ENCODE data around the gene LRMDA.

The LRMDA gene

DNA sequence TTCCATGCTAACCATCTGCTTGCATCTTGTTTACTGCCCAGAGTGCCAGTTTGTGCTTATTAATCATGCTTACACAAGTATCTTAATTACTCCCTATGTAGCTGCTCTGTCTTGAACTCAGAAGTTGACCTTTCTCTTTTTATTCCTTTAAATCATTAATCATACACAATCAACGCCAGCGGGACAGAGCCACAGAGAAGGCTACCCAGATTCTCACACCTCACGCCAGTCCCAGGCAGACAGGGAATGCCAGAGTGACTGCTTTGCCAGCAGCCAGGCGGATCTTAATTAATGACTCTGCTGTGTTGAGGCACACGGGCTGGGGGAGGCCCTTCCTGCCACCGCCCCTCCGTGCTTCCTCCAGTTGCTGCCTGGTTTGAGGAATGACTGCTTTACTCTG lies 229.4 kb downstream of the LRMDA start:
- H3K4me3 ChIP-seq (ENCODE audit: low read depth, low read length): no peak overlapping the region
- TF ChIP-seq, protein P1, sequence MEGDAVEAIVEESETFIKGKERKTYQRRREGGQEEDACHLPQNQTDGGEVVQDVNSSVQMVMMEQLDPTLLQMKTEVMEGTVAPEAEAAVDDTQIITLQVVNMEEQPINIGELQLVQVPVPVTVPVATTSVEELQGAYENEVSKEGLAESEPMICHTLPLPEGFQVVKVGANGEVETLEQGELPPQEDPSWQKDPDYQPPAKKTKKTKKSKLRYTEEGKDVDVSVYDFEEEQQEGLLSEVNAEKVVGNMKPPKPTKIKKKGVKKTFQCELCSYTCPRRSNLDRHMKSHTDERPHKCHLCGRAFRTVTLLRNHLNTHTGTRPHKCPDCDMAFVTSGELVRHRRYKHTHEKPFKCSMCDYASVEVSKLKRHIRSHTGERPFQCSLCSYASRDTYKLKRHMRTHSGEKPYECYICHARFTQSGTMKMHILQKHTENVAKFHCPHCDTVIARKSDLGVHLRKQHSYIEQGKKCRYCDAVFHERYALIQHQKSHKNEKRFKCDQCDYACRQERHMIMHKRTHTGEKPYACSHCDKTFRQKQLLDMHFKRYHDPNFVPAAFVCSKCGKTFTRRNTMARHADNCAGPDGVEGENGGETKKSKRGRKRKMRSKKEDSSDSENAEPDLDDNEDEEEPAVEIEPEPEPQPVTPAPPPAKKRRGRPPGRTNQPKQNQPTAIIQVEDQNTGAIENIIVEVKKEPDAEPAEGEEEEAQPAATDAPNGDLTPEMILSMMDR (IDR thresholded peaks at IDR 0.05; ENCODE audit: borderline replicate concordance, insufficient read depth, low read depth, low read length): no peak

DNA sequence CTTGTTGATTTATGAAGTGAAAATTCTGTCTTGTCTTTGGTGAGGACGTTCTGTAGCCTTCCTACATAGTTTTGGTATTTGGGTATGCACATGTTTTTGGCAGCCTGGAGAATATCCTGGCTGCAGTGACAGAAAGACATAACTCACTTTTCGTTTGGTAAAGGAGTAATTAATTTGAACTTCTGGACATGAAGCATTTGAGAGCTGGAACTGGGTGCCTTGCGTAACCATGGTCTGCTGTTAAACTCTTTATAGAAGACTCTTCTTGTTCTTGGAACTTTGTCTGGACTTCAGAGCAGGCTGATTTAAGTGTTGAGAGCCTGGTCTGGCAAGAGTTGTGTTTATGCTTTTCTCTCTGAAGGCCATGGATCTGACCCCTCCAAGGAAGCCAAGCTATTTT lies 231.3 kb downstream of the LRMDA start:
- H3K4me3 ChIP-seq (ENCODE audit: low read depth, low read length): no peak overlapping the region
- TF ChIP-seq, protein P1 (IDR thresholded peaks at IDR 0.05; ENCODE audit: borderline replicate concordance, insufficient read depth, low read depth, low read length): no peak

- TF ChIP-seq, protein P1 (IDR thresholded peaks at IDR 0.05; ENCODE audit: borderline replicate concordance, insufficient read depth, low read depth, low read length): no peak
- no peak overlapping the region for H3K4me3 ChIP-seq (ENCODE audit: low read depth, low read length)
Observed at GRCh38 chr10:75663947-75664664, 232.7 kb downstream of the LRMDA start.

DNA sequence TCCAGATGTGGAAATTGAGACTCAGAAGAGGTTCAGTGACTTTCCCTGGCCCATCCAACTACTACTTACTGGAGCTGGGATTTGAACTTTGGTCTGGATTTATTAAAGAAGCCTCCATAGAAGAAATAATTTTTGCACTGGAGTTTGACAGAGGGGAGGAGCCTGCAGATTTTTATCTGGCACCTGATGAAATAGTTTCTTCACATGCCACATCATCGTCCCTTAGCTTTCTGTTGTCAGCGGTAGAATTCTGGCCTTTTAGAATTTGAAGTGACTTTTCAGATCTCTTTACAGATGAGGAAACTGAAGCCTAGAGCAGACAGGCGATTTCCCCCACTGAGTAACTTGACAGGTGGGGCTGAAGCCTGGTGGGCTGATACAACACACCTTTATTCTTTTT lies 233.5 kb downstream of the LRMDA start:
- TF ChIP-seq, protein P1 (IDR thresholded peaks at IDR 0.05; ENCODE audit: borderline replicate concordance, insufficient read depth, low read depth, low read length): no peak

DNA sequence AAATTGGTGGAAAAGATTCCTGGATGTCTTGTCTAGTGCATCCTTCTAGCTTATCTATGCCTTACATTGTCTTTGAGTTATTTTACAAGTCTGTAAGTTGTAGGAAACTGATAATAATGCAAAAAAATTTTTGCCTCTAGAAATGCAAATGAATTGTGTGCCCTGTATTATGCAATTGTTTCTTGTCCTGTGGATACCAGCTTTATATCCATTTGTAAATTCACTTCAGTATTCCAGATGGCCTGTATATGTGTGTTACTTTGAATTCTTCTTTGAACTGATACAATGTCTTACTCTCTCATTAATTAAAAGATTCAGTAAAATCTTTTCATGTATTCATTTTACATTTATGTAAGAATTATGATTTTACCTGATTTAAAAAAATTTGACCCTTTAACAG lies 234.3 kb downstream of the LRMDA start:
- TF ChIP-seq, protein P1 (IDR thresholded peaks at IDR 0.05; ENCODE audit: borderline replicate concordance, insufficient read depth, low read depth, low read length): no peak
- H3K4me3 ChIP-seq (ENCODE audit: low read depth, low read length): no peak overlapping the region

More for the DNA sequence above, 233.5 kb downstream of the LRMDA start:
- no peak overlapping the region for H3K4me3 ChIP-seq (ENCODE audit: low read depth, low read length)

DNA sequence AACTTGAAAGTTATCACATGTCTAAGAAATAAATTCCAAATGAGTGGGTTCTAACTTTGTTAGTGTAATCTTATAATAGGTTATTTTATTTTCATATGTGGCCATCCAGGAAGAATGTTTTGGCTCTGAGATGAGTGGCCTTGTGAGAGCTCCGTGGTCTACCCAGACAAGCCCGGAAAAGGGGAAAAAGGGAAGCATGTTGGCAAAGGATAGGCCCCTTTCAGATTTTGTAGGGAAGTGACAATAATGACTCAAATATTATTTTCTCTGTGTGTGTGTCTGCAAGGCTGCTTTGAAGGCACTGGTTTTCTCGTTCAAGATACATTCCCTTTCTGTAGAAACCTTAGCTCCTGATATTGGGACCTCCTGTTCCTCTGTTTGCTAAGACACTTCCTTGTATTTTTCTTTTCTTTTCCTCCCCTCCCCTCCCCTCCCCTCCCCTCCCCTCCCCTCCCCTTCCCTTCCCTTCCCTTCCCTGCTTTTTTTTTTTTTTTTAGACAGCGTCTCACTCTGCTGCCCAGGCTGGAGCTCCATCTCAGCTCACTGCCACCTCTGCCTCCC lies 240.8 kb downstream of the LRMDA start:
- TF ChIP-seq, protein P1 (IDR thresholded peaks at IDR 0.05; ENCODE audit: borderline replicate concordance, insufficient read depth, low read depth, low read length): no peak
- H3K4me3 ChIP-seq (ENCODE audit: low read depth, low read length): no peak overlapping the region

GRCh38 chr10:75672842-75673241 lies 241.4 kb downstream of the LRMDA start:
- TF ChIP-seq, protein P1 (IDR thresholded peaks at IDR 0.05; ENCODE audit: borderline replicate concordance, insufficient read depth, low read depth, low read length): no peak
- H3K4me3 ChIP-seq (ENCODE audit: low read depth, low read length): no peak overlapping the region
